ENCODE results near the gene S100A6.

S100A6 gene

DNA sequence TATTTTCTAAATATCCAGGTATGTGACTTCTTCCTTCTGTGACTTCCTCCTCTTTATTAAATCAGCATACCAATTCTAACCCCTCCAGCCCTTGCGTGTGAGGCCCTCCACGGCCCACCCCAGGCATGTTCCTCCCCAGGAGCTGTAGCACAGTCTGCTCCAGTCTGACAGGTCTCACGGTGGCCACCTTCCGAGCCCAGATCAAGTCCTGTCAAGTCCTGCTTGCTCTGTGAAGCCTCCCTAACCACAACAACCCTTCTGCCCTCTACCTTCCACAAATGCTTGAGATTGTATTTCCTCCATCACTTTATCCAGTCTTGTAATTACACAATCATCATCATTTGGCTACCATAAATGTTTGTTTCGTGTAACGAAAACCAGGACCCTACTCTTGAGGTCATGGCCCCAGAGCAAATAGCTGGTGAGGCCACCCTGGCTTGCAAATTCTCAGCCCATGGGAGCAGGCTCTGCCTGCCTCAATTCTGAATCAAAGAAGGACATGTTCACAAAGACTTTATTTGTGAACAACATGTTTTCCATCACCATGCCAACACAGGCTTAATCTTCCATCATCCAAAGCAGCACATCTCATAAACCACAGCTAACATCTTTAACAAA, 42.3 kb downstream of the S100A6 start:
- DNase-seq, result no peak

GRCh38 chr1:153490272-153491051, 45.3 kb downstream of the S100A6 start:
- no peak for DNase-seq

DNA sequence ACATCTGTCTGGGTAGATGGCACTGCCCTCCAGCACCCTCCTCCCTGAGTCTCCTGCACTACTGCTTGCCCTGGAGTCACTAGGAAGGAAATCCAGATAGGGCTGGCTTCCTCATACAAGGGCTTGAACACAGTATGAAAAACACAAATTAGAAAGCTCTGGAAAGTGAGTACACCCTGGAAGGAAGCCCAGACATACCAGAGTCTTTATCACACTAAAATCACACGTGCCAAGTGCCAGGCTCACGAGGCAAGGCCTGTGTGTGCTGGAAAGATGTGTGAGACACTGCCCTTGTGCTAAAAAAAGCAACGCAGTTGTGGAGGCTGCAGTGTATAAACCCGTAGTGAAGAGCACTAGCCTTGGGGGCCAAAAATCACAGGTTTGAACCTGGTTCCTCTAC, 47.1 kb downstream of the S100A6 start:
- DNase-seq, result no peak

- no peak for DNase-seq
Measured at GRCh38 chr1:153487707-153488106, 48.1 kb downstream of the S100A6 start.

DNA sequence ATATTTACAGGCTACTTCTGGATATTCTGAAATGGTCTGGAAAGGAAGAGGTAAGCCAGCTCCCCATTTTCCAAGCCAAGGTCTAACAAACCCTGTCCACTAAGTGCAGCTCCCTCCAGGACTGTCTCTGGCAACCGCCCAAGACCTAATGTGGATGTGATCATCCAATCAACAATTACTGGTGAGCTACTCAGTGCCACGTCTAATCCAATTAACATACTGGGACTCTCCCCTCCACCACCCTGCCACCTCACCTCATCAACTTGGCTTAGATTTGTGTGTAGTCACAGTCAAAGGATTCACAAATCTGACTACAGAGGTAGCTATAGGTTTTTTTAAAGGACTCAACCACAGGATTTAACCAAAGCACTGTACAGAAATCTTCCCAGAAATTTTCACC, 49.9 kb downstream of the S100A6 start:
- DNase-seq, result no peak
